BLaER1 (cell line): Measurements from ENCODE around the gene CDS2.

Source experiments
- H3K27ac ChIP-seq: shearing (Covaris generic); formaldehyde crosslinking; 2 replicates; pipeline ENCODE4 v1.8.1; 2022
- H3K27me3 ChIP-seq: shearing (Covaris generic); formaldehyde crosslinking; 2 replicates; pipeline ENCODE4 v1.8.1; 2022
- H3K36me3 ChIP-seq: shearing (Covaris generic); formaldehyde crosslinking; 2 replicates; pipeline ENCODE4 v1.8.1; 2022
- H3K4me1 ChIP-seq: shearing (Covaris generic); formaldehyde crosslinking; 2 replicates; pipeline ENCODE4 v1.8.1; 2022
- H3K4me2 ChIP-seq: shearing (Covaris generic); formaldehyde crosslinking; 2 replicates; pipeline ENCODE4 v1.8.1; 2022
- H3K4me3 ChIP-seq: shearing (Covaris generic); formaldehyde crosslinking; 2 replicates; pipeline ENCODE4 v1.8.1; 2022
- H3K9ac ChIP-seq: shearing (Covaris generic); formaldehyde crosslinking; 2 replicates; pipeline ENCODE4 v1.8.1; 2022
- H3K9me3 ChIP-seq: shearing (Covaris generic); formaldehyde crosslinking; 2 replicates; pipeline ENCODE4 v1.8.1; 2022
- H4K20me1 ChIP-seq: shearing (Covaris generic); formaldehyde crosslinking; 2 replicates; pipeline ENCODE4 v1.8.1; 2022
- Cebpa-rat ChIP-seq: shearing (Covaris generic); IDR thresholded peaks from 2 replicates; pipeline ENCODE4 v1.8.1; 2022

CDS2 gene

GRCh38 chr20:5126512-5127203, at the start of gene CDS2:
Gene CDS2, plus strand, starts transcription at chr20:5127008. Its CDS starts 85 bp downstream, at chr20:5127093.
- Histone ChIP-seq H3K4me3 (peak within 1 kb of the TSS; percentile 91), H3K4me2 (peak within 1 kb of the TSS; percentile 91), H3K27me3 (no peaks in the 10 kb centered on the region), H3K27ac (peak within 1 kb of the TSS; percentile 91), H3K4me1 (peaks cover 37% of the 10 kb centered on the region), H3K9ac (peak within 1 kb of the TSS; percentile 90), H4K20me1 (peaks cover 30% of the 10 kb centered on the region), H3K36me3 (0 out of 2 replicates have a peak, but pooled peaks cover 12% of the 10 kb centered on the region), H3K9me3 (no peaks in the 10 kb centered on the region)
- no peak for TF ChIP-seq Cebpa-rat

GRCh38 chr20:5077761-5078387, 48.9 kb upstream of the CDS2 start:
- no peaks in the 10 kb centered on the region for H3K27me3 ChIP-seq
- no peaks in the 10 kb centered on the region for H4K20me1 ChIP-seq
- TF ChIP-seq Cebpa-rat: no peak
- peaks cover 49% of the 10 kb centered on the region for H3K4me1 ChIP-seq
- peak overlapping the region; percentile 86 for H3K4me2 ChIP-seq
- no peaks in the 10 kb centered on the region for H3K36me3 ChIP-seq
- peak overlapping the region; percentile 79 for H3K27ac ChIP-seq
- H3K4me3 ChIP-seq: peak overlapping the region; percentile 36; the same call in 1 of the 2 replicates
- H3K9ac ChIP-seq: peak overlapping the region; percentile 66
- H3K9me3 ChIP-seq: no peaks in the 10 kb centered on the region

GRCh38 chr20:5078399-5078958, 48.3 kb upstream of the CDS2 start:
- H3K27ac ChIP-seq: peak overlapping the region; percentile 79
- H3K36me3 ChIP-seq: no peaks in the 10 kb centered on the region
- TF ChIP-seq Cebpa-rat: no peak
- no peaks in the 10 kb centered on the region for H3K27me3 ChIP-seq
- no peaks in the 10 kb centered on the region for H4K20me1 ChIP-seq
- H3K4me1 ChIP-seq: peaks cover 45% of the 10 kb centered on the region
- H3K4me2 ChIP-seq: peak overlapping the region; percentile 86
- H3K9ac ChIP-seq: peak overlapping the region; percentile 66
- H3K4me3 ChIP-seq: peak overlapping the region; percentile 36; the same call in 1 of the 2 replicates
- no peaks in the 10 kb centered on the region for H3K9me3 ChIP-seq

- TF ChIP-seq Cebpa-rat: peak; percentile 83
- Histone ChIP-seq H3K4me1 (peaks cover 50% of the 10 kb centered on the region), H3K9ac (no peak overlapping the region), H4K20me1 (no peaks in the 10 kb centered on the region), H3K27ac (no peak overlapping the region), H3K36me3 (no peaks in the 10 kb centered on the region), H3K27me3 (no peaks in the 10 kb centered on the region), H3K4me2 (peak overlapping the region; percentile 46), H3K4me3 (no peak overlapping the region), H3K9me3 (no peaks in the 10 kb centered on the region)
These were observed 46.4 kb upstream of the CDS2 start for GRCh38 chr20:5080384-5080877.

- H3K4me3 ChIP-seq: no peak overlapping the region
- H3K36me3 ChIP-seq: 0 out of 2 replicates have a peak, but pooled peaks cover 3% of the 10 kb centered on the region
- H4K20me1 ChIP-seq: no peaks in the 10 kb centered on the region
- H3K27ac ChIP-seq: peak overlapping the region; percentile 50
- TF ChIP-seq Cebpa-rat: no peak
- H3K9ac ChIP-seq: peak overlapping the region; percentile 26; the same call in 1 of the 2 replicates
- peaks cover 38% of the 10 kb centered on the region for H3K4me1 ChIP-seq
- H3K9me3 ChIP-seq: no peaks in the 10 kb centered on the region
- H3K4me2 ChIP-seq: peak overlapping the region; percentile 72
- no peaks in the 10 kb centered on the region for H3K27me3 ChIP-seq
These were observed 41.4 kb upstream of the CDS2 start for GRCh38 chr20:5085380-5085779.

- peaks cover 27% of the 10 kb centered on the region for H3K4me1 ChIP-seq
- no peak for TF ChIP-seq Cebpa-rat
- no peak overlapping the region for H3K4me2 ChIP-seq
- H3K4me3 ChIP-seq: no peak overlapping the region
- H3K9ac ChIP-seq: no peak overlapping the region
- H3K36me3 ChIP-seq: peaks cover 8% of the 10 kb centered on the region; the same call in 1 of the 2 replicates
- no peaks in the 10 kb centered on the region for H3K9me3 ChIP-seq
- no peaks in the 10 kb centered on the region for H4K20me1 ChIP-seq
- H3K27ac ChIP-seq: no peak overlapping the region
- H3K27me3 ChIP-seq: no peaks in the 10 kb centered on the region
These were observed 38.1 kb upstream of the CDS2 start for GRCh38 chr20:5088688-5089087.

GRCh38 chr20:5090191-5090590, 36.6 kb upstream of the CDS2 start:
- Histone ChIP-seq H3K4me1 (peaks cover 19% of the 10 kb centered on the region), H3K9me3 (no peaks in the 10 kb centered on the region), H3K27me3 (no peaks in the 10 kb centered on the region), H4K20me1 (no peaks in the 10 kb centered on the region), H3K4me3 (no peak overlapping the region), H3K4me2 (peak overlapping the region; percentile 10), H3K27ac (no peak overlapping the region), H3K9ac (no peak overlapping the region), H3K36me3 (peaks cover 11% of the 10 kb centered on the region; the same call in 1 of the 2 replicates)
- TF ChIP-seq Cebpa-rat: no peak

GRCh38 chr20:5091902-5092301, 34.9 kb upstream of the CDS2 start:
- no peak overlapping the region for H3K27ac ChIP-seq
- no peak overlapping the region for H3K4me3 ChIP-seq
- no peak for TF ChIP-seq Cebpa-rat
- H3K9me3 ChIP-seq: no peaks in the 10 kb centered on the region
- H3K4me1 ChIP-seq: peaks cover 10% of the 10 kb centered on the region
- H4K20me1 ChIP-seq: no peaks in the 10 kb centered on the region
- no peaks in the 10 kb centered on the region for H3K27me3 ChIP-seq
- H3K9ac ChIP-seq: no peak overlapping the region
- peaks cover 25% of the 10 kb centered on the region for H3K36me3 ChIP-seq
- H3K4me2 ChIP-seq: no peak overlapping the region

GRCh38 chr20:5092765-5093339, 34.0 kb upstream of the CDS2 start:
- no peak overlapping the region for H3K4me2 ChIP-seq
- H3K27me3 ChIP-seq: no peaks in the 10 kb centered on the region
- no peaks in the 10 kb centered on the region for H4K20me1 ChIP-seq
- peaks cover 35% of the 10 kb centered on the region for H3K36me3 ChIP-seq
- TF ChIP-seq Cebpa-rat: no peak
- H3K4me1 ChIP-seq: peaks cover 10% of the 10 kb centered on the region
- H3K9ac ChIP-seq: no peak overlapping the region
- no peaks in the 10 kb centered on the region for H3K9me3 ChIP-seq
- H3K4me3 ChIP-seq: no peak overlapping the region
- no peak overlapping the region for H3K27ac ChIP-seq

GRCh38 chr20:5095454-5095853, 31.4 kb upstream of the CDS2 start:
- no peak overlapping the region for H3K4me3 ChIP-seq
- TF ChIP-seq Cebpa-rat: no peak
- H3K27me3 ChIP-seq: no peaks in the 10 kb centered on the region
- no peak overlapping the region for H3K9ac ChIP-seq
- H3K9me3 ChIP-seq: no peaks in the 10 kb centered on the region
- no peak overlapping the region for H3K4me2 ChIP-seq
- H4K20me1 ChIP-seq: no peaks in the 10 kb centered on the region
- H3K36me3 ChIP-seq: peaks cover 61% of the 10 kb centered on the region
- peaks cover 1% of the 10 kb centered on the region for H3K4me1 ChIP-seq
- no peak overlapping the region for H3K27ac ChIP-seq
